HFFc6 (cell line): ENCODE measurements around the gene CEP41. TPM values are rescaled to one million over a fixed set of nuclear protein-coding genes. Genes with fewer than 3 reads are reported as not detected.
"Not testable (repeated sequence)": the region's sequence is repeated elsewhere in the genome, so short reads cannot be mapped to it uniquely, and the experiment has no call there.

Experiments used
- DNase-seq: peaks from one replicate; pipeline ENCODE4 v3.0.0-alpha.2; 2018
- H3K27ac Mint-ChIP-seq: 2 replicates; pipeline ENCODE4 v1.8.0; 2020; ENCODE audit warnings: mild to moderate bottlenecking, mixed read lengths
- H3K27me3 Mint-ChIP-seq: 2 replicates; pipeline ENCODE4 v1.8.0; 2021; ENCODE audit warnings: mild to moderate bottlenecking, moderate library complexity, mixed read lengths; ENCODE audit not compliant: insufficient read depth
- H3K36me3 Mint-ChIP-seq: 2 replicates; pipeline ENCODE4 v1.8.0; 2021; ENCODE audit warnings: low read depth, mixed read lengths
- H3K4me1 Mint-ChIP-seq: 2 replicates; pipeline ENCODE4 v1.8.0; 2020; ENCODE audit warnings: low read depth, mixed read lengths
- H3K4me3 Mint-ChIP-seq: 2 replicates; pipeline ENCODE4 v1.8.0; 2020; ENCODE audit warnings: mild to moderate bottlenecking, moderate library complexity, mixed read lengths
- H3K9me3 Mint-ChIP-seq: 2 replicates; pipeline ENCODE4 v1.8.0; 2020; ENCODE audit warnings: mild to moderate bottlenecking, mixed read lengths
- CTCF ChIP-seq: fragments of 200-600 bp; sonication (generic); IDR thresholded peaks from 2 replicates; pipeline ENCODE4 v1.5.0; 2021; ENCODE audit warnings: antibody characterized with exemption, mild to moderate bottlenecking
- total RNA-seq, 6 experiments: library from RNA; stranded (reverse); fragmentation: NEBNext Ultra II Directional; extraction: Animal tissue kit (Norgen Biotek cat#: 25700); gene quantifications; 2 replicates in 1 of 6; 3 replicates in 5 of 6; pipeline ENCODE4 v1.2.3, GENCODE V29; 2021

The CEP41 gene
- total RNA-seq, 6 experiments from 2014 or later, result 14.5 to 20.9 (median 17.8) TPM

DNA sequence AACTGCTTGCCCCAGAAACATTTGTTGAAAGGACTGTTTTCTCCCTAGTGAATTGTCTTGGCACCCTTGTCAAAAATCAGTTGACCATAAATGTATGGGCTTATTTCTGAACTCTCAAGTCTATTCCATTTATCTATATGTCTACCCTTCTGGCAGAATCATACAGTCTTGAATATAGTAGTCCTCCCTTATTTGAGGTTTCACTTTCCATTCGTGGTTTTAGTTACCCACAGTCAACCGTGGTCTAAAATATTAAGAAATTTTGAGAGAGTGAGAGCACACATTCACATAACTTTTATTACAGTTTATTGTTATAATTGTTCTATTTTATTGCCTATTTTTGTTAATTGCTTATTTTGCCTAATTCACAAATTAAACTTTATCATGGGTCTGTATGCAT lies 17.4 kb upstream of the CEP41 start:
- Mint-ChIP-seq H3K4me1 (no peaks in the 10 kb centered on the region), H3K27me3 (peaks cover 22% of the 10 kb centered on the region), H3K36me3 (peaks cover 6% of the 10 kb centered on the region; the same call in 1 of the 2 replicates), H3K27ac (no peak overlapping the region), H3K9me3 (peaks cover 21% of the 10 kb centered on the region), H3K4me3 (no peak overlapping the region)
- no peak for TF ChIP-seq CTCF
- no peak for DNase-seq

DNA sequence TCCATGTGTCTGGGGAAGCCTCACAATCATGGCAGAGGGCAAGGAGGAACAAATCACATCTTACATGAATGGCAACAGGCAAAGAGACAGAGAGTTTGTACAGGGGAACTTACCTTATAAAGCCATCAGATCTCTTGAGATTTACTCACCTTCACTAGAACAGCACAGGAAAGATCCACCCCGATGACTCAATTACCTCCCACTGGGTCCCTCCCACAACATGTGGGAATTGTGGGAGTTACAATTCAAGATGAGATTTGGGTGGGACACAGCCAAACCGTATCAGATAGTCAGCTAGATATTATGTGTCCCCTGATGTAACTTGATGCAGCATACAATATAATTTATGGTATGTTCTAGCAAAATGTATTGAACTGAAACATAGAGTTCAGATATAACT lies 14.1 kb upstream of the CEP41 start:
- no peak overlapping the region for H3K27ac Mint-ChIP-seq
- no peak overlapping the region for H3K4me3 Mint-ChIP-seq
- peaks cover 10% of the 10 kb centered on the region for H3K27me3 Mint-ChIP-seq
- H3K36me3 Mint-ChIP-seq, result peaks cover 6% of the 10 kb centered on the region; the same call in 1 of the 2 replicates
- TF ChIP-seq CTCF, result no peak
- H3K4me1 Mint-ChIP-seq, result no peaks in the 10 kb centered on the region
- no peak for DNase-seq
- peaks cover 20% of the 10 kb centered on the region for H3K9me3 Mint-ChIP-seq

DNA sequence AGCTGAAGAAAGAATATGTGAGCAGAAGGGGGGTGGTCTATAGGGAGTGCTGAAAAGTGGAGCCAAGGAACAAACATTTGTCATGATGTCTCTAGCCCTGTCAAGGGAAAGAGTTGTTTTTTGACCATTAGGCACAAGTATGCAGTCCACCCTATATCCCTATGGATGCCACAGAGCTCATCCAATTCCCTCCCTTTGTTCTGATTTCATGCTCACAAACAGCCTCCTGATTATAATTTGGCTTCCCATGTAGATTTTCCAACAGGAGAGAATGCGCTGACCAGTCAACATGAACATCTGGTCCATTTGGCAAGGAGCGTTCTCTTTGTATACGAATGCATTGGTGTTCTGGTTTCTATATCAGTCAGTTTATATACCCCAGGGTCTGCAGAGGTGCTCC lies 12.1 kb upstream of the CEP41 start:
- no peak overlapping the region for H3K27ac Mint-ChIP-seq
- H3K4me1 Mint-ChIP-seq, result no peaks in the 10 kb centered on the region
- peaks cover 7% of the 10 kb centered on the region for H3K36me3 Mint-ChIP-seq
- peaks cover 5% of the 10 kb centered on the region for H3K27me3 Mint-ChIP-seq
- no peak for DNase-seq
- H3K4me3 Mint-ChIP-seq, result no peak overlapping the region
- peaks cover 7% of the 10 kb centered on the region for H3K9me3 Mint-ChIP-seq
- no peak for TF ChIP-seq CTCF

DNA sequence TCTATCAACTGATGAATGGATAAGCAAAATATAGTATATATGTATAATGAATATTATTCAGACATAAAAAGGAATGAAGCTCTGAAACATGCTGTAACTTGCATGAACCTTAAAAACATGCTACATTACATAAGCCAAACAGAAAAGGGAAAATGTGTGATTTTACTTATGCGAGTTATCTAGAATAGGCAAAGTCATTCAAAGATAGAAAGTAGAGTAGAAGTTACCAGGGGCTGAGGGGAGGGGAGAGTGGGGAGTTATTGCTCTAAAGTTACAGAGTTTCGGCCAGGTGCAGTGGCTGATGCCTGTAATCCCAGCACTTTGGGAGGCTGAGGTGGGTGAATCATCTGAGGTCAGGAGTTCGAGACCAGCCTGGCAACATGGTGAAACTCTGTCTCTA lies 10.5 kb upstream of the CEP41 start:
- not testable (repeated sequence) for H3K36me3 Mint-ChIP-seq, H3K27me3 Mint-ChIP-seq, H3K4me3 Mint-ChIP-seq, H3K4me1 Mint-ChIP-seq, DNase-seq, H3K27ac Mint-ChIP-seq
- peaks cover 14% of the 10 kb centered on the region for H3K9me3 Mint-ChIP-seq

DNA sequence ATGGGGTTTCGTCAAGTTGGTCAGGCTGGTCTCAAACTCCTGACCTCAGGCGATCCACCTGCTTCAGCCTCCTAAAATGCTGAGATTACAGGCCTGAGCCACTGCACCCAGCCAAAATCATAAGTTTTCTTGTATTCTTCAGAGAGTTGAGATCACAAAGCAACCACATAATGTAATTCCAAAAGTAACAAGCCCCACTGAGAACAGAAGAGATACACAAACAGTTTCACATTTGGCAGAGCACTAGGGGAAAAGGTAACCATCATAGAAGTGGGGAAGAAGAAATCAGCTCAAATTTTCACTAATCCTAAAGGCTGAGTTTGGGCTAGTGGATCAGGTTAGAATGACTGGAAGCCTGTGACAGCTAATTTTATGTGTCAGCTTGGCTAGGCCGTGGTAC lies 5.4 kb upstream of the CEP41 start:
- TF ChIP-seq CTCF, result no peak
- no peak for DNase-seq
- Mint-ChIP-seq H3K4me1 (peaks cover 8% of the 10 kb centered on the region), H3K27me3 (peaks cover 7% of the 10 kb centered on the region), H3K36me3 (peaks cover 7% of the 10 kb centered on the region), H3K9me3 (peaks cover 14% of the 10 kb centered on the region), H3K4me3 (no peak overlapping the region), H3K27ac (no peak overlapping the region)

- Mint-ChIP-seq H3K9me3 (peaks cover 17% of the 10 kb centered on the region), H3K36me3 (peaks cover 7% of the 10 kb centered on the region), H3K4me1 (peaks cover 20% of the 10 kb centered on the region), H3K27me3 (peaks cover 7% of the 10 kb centered on the region), H3K4me3 (no peak overlapping the region), H3K27ac (no peak overlapping the region)
- 0 out of 2 replicates have a peak, but pooled peaks have one; percentile 9 for TF ChIP-seq CTCF
- no peak for DNase-seq
These were observed 4.1 kb upstream of the CEP41 start for GRCh38 chr7:130444751-130445407.
